ENCODE data around the gene MPP1. TPM values are rescaled to one million over a fixed set of nuclear protein-coding genes. Genes with fewer than 3 reads are reported as not detected.

Gene MPP1
- total and polyA plus RNA-seq, 2 of the 8 experiments (the other 6 are each of a cell fraction or from before 2014, with no cell fraction given): 7.6 to 13.4 TPM

GRCh38 chrX:154812341-154813101 lies 7.2 kb upstream of the MPP1 start:
- WGBS, 2 experiments (ENCODE audit: extremely low coverage in 1 of 2, insufficient coverage in 1 of 2, insufficient read length in 1 of 2, insufficient replicate concordance in 2 of 2, low coverage in 1 of 2, low lambda C conversion rate in 2 of 2, missing lambda C conversion rate in 1 of 2): 78% methylated on average over 2 of the region's 2 CpGs; no CpG with 5 or more reads in 1 of the 2 experiments
- Histone ChIP-seq H3K14ac (ENCODE audit: insufficient read length) (no peak overlapping the region), H2BK20ac (ENCODE audit: low read length) (no peak overlapping the region), H3K18ac (ENCODE audit: extremely low read depth, low read length) (no peak overlapping the region), H2BK12ac (ENCODE audit: low read depth, low read length) (no peak overlapping the region), H3K79me2 (ENCODE audit: control insufficient read depth in 1 of 2, insufficient read depth in 2 of 2, low read length in 2 of 2) (no peaks in the 10 kb centered on the region), H2AK5ac (ENCODE audit: low read depth, low read length) (no peak overlapping the region), H3K4me1 (replicated peaks in 1 of 4; ENCODE audit: control insufficient read depth in 3 of 4, insufficient read depth in 4 of 4, low read length in 3 of 4) (no peaks in the 10 kb centered on the region), H2BK15ac (ENCODE audit: low read length) (no peak overlapping the region), H3K27ac (ENCODE audit: low read depth, low read length) (no peak overlapping the region), H2BK120ac (replicated peaks; ENCODE audit: low read depth, low read length) (no peak overlapping the region), H3K56ac (replicated peaks; ENCODE audit: insufficient read length, low read depth, low read length) (no peak overlapping the region), H2BK5ac (ENCODE audit: low read depth, low read length) (no peak overlapping the region), H4K91ac (replicated peaks; ENCODE audit: insufficient read length, low read length) (no peak overlapping the region), H3K23ac (ENCODE audit: insufficient read length) (no peak overlapping the region), H3K9me3 (ENCODE audit: insufficient read depth in 2 of 2, low read depth in 1 of 2, low read length in 1 of 2) (peaks cover 0 to 4% of the 10 kb centered on the region in 2 experiments; a peak in 2 of 4 replicates), H3K36me3 (ENCODE audit: control insufficient read depth in 2 of 4, insufficient read depth in 4 of 4, low read length in 3 of 4) (peaks cover 0 to 2% (median 0%) of the 10 kb centered on the region in 4 experiments; a peak in 1 of 8 replicates), H3K4me3 (ENCODE audit: extremely low read depth in 1 of 4, insufficient read depth in 2 of 4, low read depth in 3 of 4, low read length in 4 of 4) (no peak overlapping the region), H2AFZ (ENCODE audit: low read length) (no peak overlapping the region), H4K8ac (ENCODE audit: extremely low read depth, insufficient read depth, low read length) (no peak overlapping the region), H3K23me2 (ENCODE audit: low read depth, low read length) (no peaks in the 10 kb centered on the region), H3K27me3 (replicated peaks in 1 of 4; ENCODE audit: control insufficient read depth in 3 of 4, extremely low read depth in 1 of 4, insufficient read depth in 3 of 4, low read length in 3 of 4) (no peaks in the 10 kb centered on the region), H3K79me1 (ENCODE audit: low read depth, low read length) (no peaks in the 10 kb centered on the region), H4K5ac (ENCODE audit: insufficient read length, low read depth, low read length) (no peak overlapping the region), H3K9ac (replicated peaks in 1 of 4; ENCODE audit: extremely low read depth in 1 of 4, low read depth in 3 of 4, low read length in 3 of 4) (no peak overlapping the region), H3K4me2 (ENCODE audit: insufficient read depth in 1 of 2, low read depth in 2 of 2, low read length in 2 of 2) (no peak overlapping the region), H3K4ac (replicated peaks; ENCODE audit: insufficient read length, low read depth, low read length) (no peak overlapping the region), H4K20me1 (replicated peaks in 1 of 2; ENCODE audit: control insufficient read depth in 1 of 2, insufficient read depth in 2 of 2, low read length in 2 of 2) (no peaks in the 10 kb centered on the region)
- FAIRE-seq: no peak
- CTCF ChIA-PET (ENCODE audit: partially characterized antibody): interaction anchor here (0.6 kb wide), 1 partner anchor 30 kb away, joined by 3 read pairs; no protein-coding TSS in a partner anchor
- no peak for DNase-seq (ENCODE audit: low read depth in 1 of 2, low spot score in 2 of 2)
- POLR2A ChIA-PET (ENCODE audit: partially characterized antibody): interaction anchor here (2.0 kb wide), 1 partner anchor 8 kb away, joined by 7 read pairs; no protein-coding TSS in a partner anchor
- no peak for TF ChIP-seq KDM1A (IDR thresholded peaks at IDR 0.05; ENCODE audit: borderline replicate concordance, low read length)
- no peak for TF ChIP-seq TAF1 (IDR thresholded peaks at IDR 0.05; ENCODE audit: low read depth, low read length)
- no peak for TF ChIP-seq CTBP2 (IDR thresholded peaks at IDR 0.05; ENCODE audit: borderline replicate concordance, insufficient read depth, insufficient read length, low read length)
- no peak for TF ChIP-seq GTF2F1 (IDR thresholded peaks at IDR 0.05; ENCODE audit: borderline replicate concordance, low read depth, low read length)
- TF ChIP-seq SRF (IDR thresholded peaks at IDR 0.05; ENCODE audit: low read depth, low read length): no peak
- no peak for TF ChIP-seq PHF8 (conservative IDR thresholded peaks at IDR 0.05; ENCODE audit: low read depth, low read length)
- no peak for TF ChIP-seq TCF12 (IDR thresholded peaks at IDR 0.05; ENCODE audit: low read depth, low read length)
- TF ChIP-seq TAF7 (optimal IDR thresholded peaks at IDR 0.05; ENCODE audit: borderline replicate concordance, low read depth, low read length): no peak
- TF ChIP-seq SUZ12 (IDR thresholded peaks at IDR 0.05; ENCODE audit: low read length): no peak
- TF ChIP-seq CBX5 (IDR thresholded peaks at IDR 0.05; ENCODE audit: low read depth, low read length): no peak
- TF ChIP-seq EP300 (IDR thresholded peaks at IDR 0.05; ENCODE audit: borderline replicate concordance in 1 of 2, low read depth in 2 of 2, low read length in 2 of 2): no peak
- no peak for TF ChIP-seq RXRA (IDR thresholded peaks at IDR 0.05; ENCODE audit: insufficient read depth, low read depth, low read length)

All from H1 (cell line).